SU-DHL-6 (cell line): Measurements from ENCODE around the gene PRICKLE2.

Experiments used
- H2AFZ ChIP-seq: fragments of 200-600 bp; sonication (generic); 2 replicates; pipeline ENCODE4 v1.6.1; 2014; ENCODE audit warnings: low read depth, mild to moderate bottlenecking, moderate library complexity, mixed read lengths, antibody characterized with exemption, low read length; ENCODE audit not compliant: severe bottlenecking
- H3F3A ChIP-seq: fragments of 200-600 bp; shearing (Covaris generic); 2 replicates; pipeline ENCODE4 v1.6.0; 2016; ENCODE audit warnings: antibody characterized with exemption, mild to moderate bottlenecking; ENCODE audit not compliant: insufficient read depth
- H3K27ac ChIP-seq: fragments of 200-600 bp; sonication (generic); 2 replicates; pipeline ENCODE4 v1.5.1; 2016; ENCODE audit warnings: low read depth, mild to moderate bottlenecking, low read length, moderate library complexity, mixed read lengths
- H3K27me3 ChIP-seq: fragments of 200-600 bp; sonication (generic), shearing (Covaris generic); 2 replicates; pipeline ENCODE4 v1.6.0; 2014; ENCODE audit warnings: mild to moderate bottlenecking, low read length
- H3K36me3 ChIP-seq: fragments of 200-600 bp; sonication (generic); 2 replicates; pipeline ENCODE4 v1.6.1; 2014; ENCODE audit warnings: mild to moderate bottlenecking, low read length, mixed read lengths
- H3K4me2 ChIP-seq: fragments of 300-600, 200-600 bp; shearing (Covaris generic), sonication (generic); 2 replicates; pipeline ENCODE4 v1.6.0; 2014; ENCODE audit warnings: low read length, low read depth, mild to moderate bottlenecking; ENCODE audit not compliant: poor library complexity, severe bottlenecking
- H3K4me3 ChIP-seq: fragments of 200-600 bp; sonication (generic); 2 replicates; pipeline ENCODE4 v1.5.1; 2014; ENCODE audit warnings: antibody characterized with exemption, low read length, mild to moderate bottlenecking, mixed read lengths; ENCODE audit not compliant: insufficient read depth, poor library complexity, severe bottlenecking
- H3K79me2 ChIP-seq: fragments of 200-600 bp; sonication (generic); 2 replicates; pipeline ENCODE4 v1.6.1; 2014; ENCODE audit warnings: mild to moderate bottlenecking, low read length, moderate library complexity; ENCODE audit not compliant: insufficient read depth
- H3K9ac ChIP-seq: fragments of 200-600 bp; sonication (generic); 2 replicates; pipeline ENCODE4 v1.7.0; 2014; ENCODE audit warnings: mild to moderate bottlenecking, low read length
- H3K9me2 ChIP-seq: fragments of 200-600 bp; sonication (generic); replicated peaks from 2 replicates; pipeline ENCODE4 v1.6.1; 2014; ENCODE audit warnings: low read length; ENCODE audit not compliant: insufficient read depth
- H3K9me3 ChIP-seq: fragments of 200-600 bp; sonication (generic); 2 replicates; pipeline ENCODE4 v1.6.1; 2014; ENCODE audit warnings: low read length, mixed read lengths; ENCODE audit not compliant: insufficient read depth
- H4K20me1 ChIP-seq: fragments of 200-600 bp; sonication (generic); 2 replicates; pipeline ENCODE4 v1.6.1; 2014; ENCODE audit warnings: low read depth, mild to moderate bottlenecking, antibody characterized with exemption, low read length, moderate library complexity, mixed read lengths
- CTCF ChIP-seq: fragments of 200-600 bp; sonication (generic); IDR thresholded peaks from one replicate; pipeline ENCODE4 v1.5.1; 2017; ENCODE audit warnings: antibody characterized with exemption, mild to moderate bottlenecking, low read length, moderate library complexity; ENCODE audit not compliant: insufficient read depth, poor library complexity, severe bottlenecking
- EZH2phosphoT487 ChIP-seq: fragments of 200-600 bp; sonication (generic), shearing (Covaris generic); conservative IDR thresholded peaks from 2 replicates; pipeline ENCODE4 v1.6.1; 2018; ENCODE audit warnings: mild to moderate bottlenecking, antibody characterized with exemption, low read length, moderate library complexity, mixed read lengths

PRICKLE2 gene

GRCh38 chr3:64224826-64225610 is at the start of gene PRICKLE2:
PRICKLE2 (minus strand) TSS chr3:64225466; CDS start chr3:64198927, 26,539 bp downstream.
- TF ChIP-seq CTCF (no peak), EZH2phosphoT487 (no peak)
- no peaks in the 10 kb centered on the region for H3K27me3 ChIP-seq
- peak within 1 kb of the TSS; percentile 31 for H3K9ac ChIP-seq
- H3K9me3 ChIP-seq = no peaks in the 10 kb centered on the region
- no peaks in the 10 kb centered on the region for H3K36me3 ChIP-seq
- H3K9me2 ChIP-seq = no peaks in the 10 kb centered on the region
- no peaks in the 10 kb centered on the region for H4K20me1 ChIP-seq
- H3F3A ChIP-seq = no peaks in the 10 kb centered on the region
- no peaks in the 10 kb centered on the region for H3K79me2 ChIP-seq
- peak within 1 kb of the TSS; percentile 41 for H3K4me3 ChIP-seq
- no peak within 1 kb of the TSS for H3K27ac ChIP-seq
- peak within 1 kb of the TSS; percentile 55 for H3K4me2 ChIP-seq
- peak within 1 kb of the TSS; percentile 81 for H2AFZ ChIP-seq

- Histone ChIP-seq H3K9ac (no peak overlapping the region), H3K4me3 (no peak overlapping the region), H3K27me3 (no peaks in the 10 kb centered on the region), H3F3A (no peaks in the 10 kb centered on the region), H3K9me2 (no peaks in the 10 kb centered on the region), H3K9me3 (no peaks in the 10 kb centered on the region), H2AFZ (no peak overlapping the region), H4K20me1 (no peaks in the 10 kb centered on the region), H3K4me2 (no peak overlapping the region), H3K36me3 (no peaks in the 10 kb centered on the region), H3K79me2 (no peaks in the 10 kb centered on the region), H3K27ac (no peak overlapping the region)
- TF ChIP-seq CTCF (no peak), EZH2phosphoT487 (no peak)
Measured at GRCh38 chr3:64272842-64273241, 47.6 kb upstream of the PRICKLE2 start.

DNA sequence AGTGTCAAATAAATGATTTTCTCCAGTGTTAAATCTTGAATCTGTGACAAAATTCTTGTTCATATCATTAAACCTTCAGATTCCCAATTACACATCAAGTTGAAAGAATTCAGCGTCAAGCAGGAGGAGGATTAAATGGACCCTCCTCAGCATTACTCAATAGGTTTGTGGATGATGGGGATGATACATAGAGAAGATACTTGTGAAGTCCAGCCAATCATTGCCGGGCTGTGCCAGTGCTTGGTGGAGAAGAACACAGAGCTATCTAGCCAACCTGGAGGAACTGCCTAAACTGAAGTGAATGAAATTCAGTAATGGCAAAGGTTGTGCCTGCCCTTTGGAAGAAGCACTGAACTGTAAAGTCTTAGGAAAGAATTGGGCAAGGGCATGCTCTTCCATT is 47.0 kb upstream of the PRICKLE2 start:
- Histone ChIP-seq H3F3A (no peaks in the 10 kb centered on the region), H2AFZ (no peak overlapping the region), H3K4me3 (no peak overlapping the region), H3K4me2 (no peak overlapping the region), H3K9me2 (no peaks in the 10 kb centered on the region), H3K27ac (no peak overlapping the region), H4K20me1 (no peaks in the 10 kb centered on the region), H3K9me3 (no peaks in the 10 kb centered on the region), H3K36me3 (no peaks in the 10 kb centered on the region), H3K27me3 (no peaks in the 10 kb centered on the region), H3K79me2 (no peaks in the 10 kb centered on the region), H3K9ac (no peak overlapping the region)
- no peak for TF ChIP-seq EZH2phosphoT487
- no peak for TF ChIP-seq CTCF
